Esophagus mucosa (tissue), 1 donor: Measurements from ENCODE around the gene LRFN5. TPM values are rescaled to one million over a fixed set of nuclear protein-coding genes. Genes with fewer than 3 reads are reported as not detected.
"Not testable (repeated sequence)": the region's sequence is repeated elsewhere in the genome, so short reads cannot be mapped to it uniquely, and the experiment has no call there.

Experiments
- ATAC-seq: fragments of 200-7000 bp; cut with Tn5 transposase; one replicate; pipeline ENCODE4 v1.9.1; 2020
- total RNA-seq: library from RNA; stranded (reverse); gene quantifications from one replicate; pipeline ENCODE4 v1.2.4, GENCODE V29; 2023
- donor health status: DM: yes; HTN: yes; CAD: no.

LRFN5 gene
- 0.20 TPM for total RNA-seq

GRCh38 chr14:41606532-41607303, at the start of gene LRFN5:
LRFN5 (plus strand) TSS chr14:41606876.
- peak; percentile 35 for ATAC-seq

GRCh38 chr14:41558490-41558889, 48.2 kb upstream of the LRFN5 start:
- no peak for ATAC-seq

GRCh38 chr14:41566864-41567263, 39.8 kb upstream of the LRFN5 start:
- not testable (repeated sequence) for ATAC-seq

- ATAC-seq, result no peak
These were observed 37.7 kb upstream of the LRFN5 start for GRCh38 chr14:41568979-41569378.

- ATAC-seq, result no peak
These were observed 36.1 kb upstream of the LRFN5 start for GRCh38 chr14:41570415-41571155.

- no peak for ATAC-seq
These were observed 20.4 kb upstream of the LRFN5 start for GRCh38 chr14:41586237-41586636.

GRCh38 chr14:41597647-41598046, 9.0 kb upstream of the LRFN5 start:
- ATAC-seq, result no peak

- not testable (repeated sequence) for ATAC-seq
These were observed 6.8 kb upstream of the LRFN5 start for GRCh38 chr14:41599805-41600385.

GRCh38 chr14:41604721-41605531, 1.8 kb upstream of the LRFN5 start:
- no peak for ATAC-seq

GRCh38 chr14:41605550-41606281, 960 bp upstream of the LRFN5 start:
- ATAC-seq, result no peak

- no peak for ATAC-seq
These were observed 469 bp upstream of the LRFN5 start for GRCh38 chr14:41606282-41606531.

GRCh38 chr14:41607304-41607775, 664 bp downstream of the LRFN5 start:
- ATAC-seq, result no peak

- no peak for ATAC-seq
These were observed 1.4 kb downstream of the LRFN5 start for GRCh38 chr14:41607966-41608663.

GRCh38 chr14:41608681-41609390, 2.2 kb downstream of the LRFN5 start:
- no peak for ATAC-seq

GRCh38 chr14:41609704-41610183, 3.1 kb downstream of the LRFN5 start:
- ATAC-seq, result no peak

- ATAC-seq, result no peak
These were observed 8.4 kb downstream of the LRFN5 start for GRCh38 chr14:41615011-41615595.

GRCh38 chr14:41623736-41624135, 17.1 kb downstream of the LRFN5 start:
- no peak for ATAC-seq

GRCh38 chr14:41629876-41630275, 23.2 kb downstream of the LRFN5 start:
- ATAC-seq, result no peak

- ATAC-seq, result no peak
These were observed 27.6 kb downstream of the LRFN5 start for GRCh38 chr14:41634286-41634685.
